HT-29 (cell line): Measurements from ENCODE around the gene MS4A2. TPM values are rescaled to one million over a fixed set of nuclear protein-coding genes. Genes with fewer than 3 reads are reported as not detected.
A peak's percentile ranks its signal among the peaks of the same experiment; 100 is the strongest.
"Not testable (repeated sequence)": the region's sequence is repeated elsewhere in the genome, so short reads cannot be mapped to it uniquely, and the experiment has no call there.

ENCODE experiments used
- DNase-seq: peaks from one replicate; pipeline ENCODE4 v3.0.0-alpha.2; 2015; ENCODE audit warnings: low spot score
- total RNA-seq: library from RNA; depleted of rRNA; stranded (reverse); fragments of >200 nt; shearing (Covaris generic); gene quantifications from 2 replicates; pipeline ENCODE4 v1.2.3, GENCODE V29; 2014

MS4A2 gene
- total RNA-seq, 1 experiment from 2014 or later: not detected

DNA sequence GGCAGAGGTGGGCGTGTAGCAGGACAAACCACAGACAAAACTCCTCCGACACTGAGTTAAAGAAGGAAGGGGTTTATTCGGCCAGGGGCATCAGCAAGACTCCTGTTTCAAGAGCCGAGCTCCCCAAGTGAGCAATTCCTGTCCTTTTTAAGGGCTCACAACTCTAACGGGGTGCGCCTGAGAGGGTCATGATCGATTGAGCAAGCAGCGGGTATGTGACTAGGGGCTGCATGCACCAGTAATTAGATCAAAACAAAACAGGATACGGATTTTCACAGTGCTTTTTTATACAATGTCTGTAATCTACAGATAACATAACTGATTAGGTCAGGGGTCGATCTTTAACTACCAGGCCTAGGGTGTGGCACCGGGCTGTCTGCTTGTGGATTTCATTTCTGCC, 12.9 kb downstream of the MS4A2 start:
- not testable (repeated sequence) for DNase-seq

DNA sequence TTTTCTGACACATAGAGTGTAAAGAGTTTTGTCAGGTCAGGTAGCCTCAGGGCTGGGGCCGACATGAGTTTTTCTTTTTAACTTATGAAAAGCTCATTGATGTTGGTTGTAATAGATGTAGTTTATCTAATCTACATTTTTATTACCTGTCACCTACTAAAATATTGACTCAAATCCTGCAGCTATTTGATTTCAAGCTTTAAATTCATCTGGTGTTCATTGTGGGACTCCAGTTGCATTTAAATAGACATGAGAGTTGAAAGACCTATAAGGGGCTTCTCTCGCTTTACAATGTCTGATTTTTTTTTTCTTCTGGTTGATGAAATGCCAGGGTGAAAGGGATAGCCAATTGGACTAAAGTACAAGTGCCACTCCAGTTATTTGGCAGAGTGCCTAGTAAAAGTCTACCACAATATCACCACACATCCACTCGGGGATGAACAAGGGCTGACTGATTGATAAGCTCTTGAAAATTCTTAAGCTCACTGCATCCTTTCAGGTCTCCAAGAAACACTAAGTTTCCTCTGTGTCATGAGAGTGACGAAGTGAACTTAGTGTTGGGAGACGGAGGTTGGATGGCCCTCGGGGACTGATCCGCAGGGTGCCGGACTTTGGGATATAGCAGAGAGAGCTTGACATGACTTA, 16.1 kb downstream of the MS4A2 start:
- DNase-seq: not testable (repeated sequence)

DNA sequence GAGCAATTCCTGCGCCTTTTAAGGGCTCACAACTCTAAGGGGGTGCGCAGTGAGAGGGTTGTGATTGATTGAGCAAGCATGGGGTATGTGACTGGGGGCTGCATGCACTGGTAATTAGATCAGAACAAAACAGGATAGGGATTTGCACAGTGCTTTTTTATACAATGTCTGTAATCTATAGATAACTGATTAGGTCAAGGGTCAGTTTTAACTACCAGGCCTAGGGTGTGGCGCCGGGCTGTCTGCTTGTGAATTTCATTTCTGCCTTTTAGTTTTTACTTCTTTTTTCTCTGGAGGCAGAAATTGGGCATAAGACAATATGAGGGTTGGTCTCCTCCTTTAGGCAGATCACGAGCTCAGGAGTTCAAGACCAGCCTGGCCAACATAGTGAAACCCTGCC, 20.2 kb downstream of the MS4A2 start:
- DNase-seq: not testable (repeated sequence)

DNA sequence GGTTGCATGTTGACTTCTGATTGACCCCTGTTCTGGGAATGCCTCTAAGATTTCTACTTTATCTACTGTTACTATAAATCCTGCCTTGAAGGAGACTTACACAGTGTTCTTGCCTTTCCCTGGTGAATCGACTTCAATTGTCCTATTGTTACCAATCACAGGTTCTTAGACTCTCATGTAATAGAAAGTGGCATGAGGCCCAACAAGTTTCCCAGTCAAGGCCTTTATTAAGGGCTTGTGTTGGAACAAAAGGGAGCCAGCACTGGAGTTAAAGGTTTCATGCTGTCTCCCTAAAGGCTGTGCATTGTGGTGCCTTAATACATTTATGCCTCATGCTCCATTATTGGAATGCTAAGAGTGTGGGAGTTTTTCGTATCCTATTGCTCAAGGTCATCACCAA, 23.3 kb downstream of the MS4A2 start:
- no peak for DNase-seq

DNA sequence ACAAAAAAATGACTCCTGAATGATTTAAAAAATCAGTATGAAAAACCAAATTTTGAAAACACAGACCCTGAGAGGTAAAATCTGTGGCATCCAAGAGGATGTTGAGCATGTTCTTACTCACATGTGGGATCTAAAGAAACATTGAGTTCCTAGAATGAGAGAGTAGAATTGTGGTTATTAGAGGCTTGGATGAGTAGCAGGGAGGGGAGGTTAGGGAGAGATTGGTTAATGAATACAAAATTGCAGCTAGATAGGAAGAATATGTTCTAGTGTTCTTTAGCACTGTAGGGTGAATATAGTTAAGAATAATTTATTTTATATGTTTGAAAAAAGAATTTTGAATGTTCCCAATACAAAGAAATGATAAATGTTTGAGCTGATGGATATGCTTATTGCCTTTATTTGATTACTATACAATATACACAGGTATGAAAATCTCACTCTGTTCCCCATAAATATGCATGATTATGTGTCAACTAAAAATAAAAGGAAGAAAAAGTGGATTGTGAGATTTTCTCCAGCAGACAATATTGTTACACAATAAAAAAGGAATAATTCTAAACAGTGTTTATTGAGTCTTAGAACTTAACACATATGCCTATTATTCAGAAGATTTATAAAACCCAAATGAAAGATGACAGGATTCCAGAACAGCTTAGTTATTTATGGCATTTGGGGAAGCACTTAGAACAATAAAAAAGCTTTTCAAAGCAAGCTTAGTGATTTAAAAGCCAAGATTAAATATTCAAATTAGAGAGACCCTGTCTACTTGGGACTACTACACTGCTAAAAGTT, 28.7 kb downstream of the MS4A2 start:
- no peak for DNase-seq

DNA sequence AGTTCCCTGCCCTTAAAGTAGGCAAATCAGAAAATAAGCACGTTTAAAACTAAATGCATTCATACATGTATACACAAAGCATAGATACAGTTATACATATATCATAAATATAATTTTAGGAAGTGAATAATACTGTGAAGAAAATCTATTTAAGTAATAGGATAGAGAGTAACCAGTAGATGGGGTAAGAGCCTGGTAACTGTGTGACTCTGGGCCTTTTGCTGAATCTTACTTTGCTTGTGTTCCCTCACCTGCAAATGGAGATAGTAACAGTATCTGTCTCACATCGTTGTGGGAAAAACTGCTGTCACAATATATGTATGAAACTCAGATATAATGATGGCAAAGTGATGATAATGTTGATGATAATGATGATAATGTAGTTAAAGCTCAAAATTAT, 29.9 kb downstream of the MS4A2 start:
- peak; percentile 33 for DNase-seq

DNA sequence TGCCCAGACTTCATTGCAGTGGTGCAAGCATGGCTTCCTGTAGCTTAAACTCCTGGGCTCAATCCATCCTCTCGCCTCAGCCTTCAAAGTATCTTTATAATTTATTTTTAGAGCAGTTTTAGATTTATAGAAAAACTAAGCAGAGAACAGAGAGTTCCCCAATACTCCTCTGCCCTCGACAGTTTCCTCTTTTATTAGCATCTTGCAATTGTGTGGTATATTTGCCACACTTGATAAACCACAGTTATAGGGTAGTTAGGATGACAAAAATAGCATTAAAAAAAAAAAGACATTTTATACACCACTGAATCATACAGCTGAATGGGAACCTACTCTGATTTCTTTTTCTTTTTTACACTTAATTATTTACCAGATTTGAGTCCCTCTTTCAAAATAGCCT, 31.2 kb downstream of the MS4A2 start:
- DNase-seq: no peak

DNA sequence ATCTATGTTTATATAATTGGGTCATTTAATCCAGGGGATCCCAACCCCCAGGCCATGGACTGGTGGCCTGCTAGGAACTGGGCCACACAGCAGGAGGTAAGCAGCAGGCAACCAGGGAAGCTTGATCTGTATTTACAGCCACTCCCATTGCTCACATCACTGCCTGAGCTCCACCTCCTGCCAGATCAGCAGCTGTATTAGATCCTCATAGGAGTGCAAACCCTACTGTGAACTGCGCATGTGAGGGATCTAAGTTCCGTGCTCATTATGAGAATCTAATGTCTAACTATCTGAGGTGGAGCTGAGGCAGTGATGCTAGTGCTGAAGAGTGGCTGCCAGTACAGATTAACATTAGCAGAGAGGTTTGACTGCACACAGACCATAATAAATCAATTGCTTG, 32.8 kb downstream of the MS4A2 start:
- DNase-seq: no peak

DNA sequence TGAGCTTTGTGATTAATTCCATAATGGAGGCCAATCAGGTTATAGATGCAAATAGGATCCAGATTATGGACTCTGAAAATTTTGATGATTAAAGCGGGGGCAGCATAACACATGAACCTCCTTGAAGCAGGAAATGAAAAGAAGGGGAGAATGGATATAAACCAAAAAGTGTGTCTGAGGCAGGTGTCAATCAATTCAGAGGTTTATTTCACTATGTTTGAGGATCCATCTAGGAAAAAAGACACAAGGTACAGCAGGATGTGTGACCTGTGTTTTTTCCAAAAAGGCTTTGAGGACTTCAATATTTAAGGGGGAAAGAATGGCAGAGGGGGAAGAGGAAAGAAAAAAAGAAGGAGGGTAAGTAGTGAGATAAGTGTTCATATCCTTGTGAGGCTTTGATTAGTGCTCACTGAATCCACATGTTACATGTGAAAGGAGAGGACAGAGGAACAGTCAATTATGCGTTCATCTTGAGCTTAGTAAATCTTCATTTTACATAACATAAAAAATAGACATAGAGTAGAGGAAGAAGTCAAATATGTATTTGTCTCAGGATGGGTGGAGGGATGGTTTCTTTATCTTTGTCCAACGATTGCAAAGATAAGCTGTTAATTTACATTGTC, 34.1 kb downstream of the MS4A2 start:
- no peak for DNase-seq

DNA sequence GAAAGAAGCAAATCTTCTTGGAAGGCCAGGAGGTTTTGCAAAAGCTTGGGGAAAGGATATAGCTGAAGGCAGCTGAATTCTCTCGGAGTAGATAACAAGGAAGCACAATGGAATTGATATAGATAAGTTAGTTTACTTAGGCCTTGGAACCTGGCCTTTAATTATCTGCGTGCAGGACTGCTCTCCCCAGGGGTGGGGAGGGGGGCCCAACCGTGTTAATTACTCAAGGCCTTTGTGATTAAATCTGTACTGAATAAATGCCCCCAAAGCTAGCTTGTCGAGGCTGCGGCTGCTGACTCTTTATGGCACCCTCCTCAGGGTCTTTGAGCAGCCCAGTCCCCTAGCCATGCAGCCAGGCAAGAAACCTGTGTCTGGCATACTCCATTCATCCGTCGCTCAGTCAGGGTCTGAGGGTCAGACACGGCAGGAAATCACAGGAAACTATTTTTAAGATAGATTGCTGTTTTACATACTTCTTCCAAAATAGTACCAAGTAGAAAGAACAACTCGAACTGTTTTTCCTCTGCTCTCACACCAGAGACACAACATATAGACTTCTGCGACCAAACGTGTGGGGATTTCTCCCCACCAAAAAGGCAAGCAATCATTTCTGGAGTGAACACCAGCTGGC, 36.5 kb downstream of the MS4A2 start:
- no peak for DNase-seq

DNA sequence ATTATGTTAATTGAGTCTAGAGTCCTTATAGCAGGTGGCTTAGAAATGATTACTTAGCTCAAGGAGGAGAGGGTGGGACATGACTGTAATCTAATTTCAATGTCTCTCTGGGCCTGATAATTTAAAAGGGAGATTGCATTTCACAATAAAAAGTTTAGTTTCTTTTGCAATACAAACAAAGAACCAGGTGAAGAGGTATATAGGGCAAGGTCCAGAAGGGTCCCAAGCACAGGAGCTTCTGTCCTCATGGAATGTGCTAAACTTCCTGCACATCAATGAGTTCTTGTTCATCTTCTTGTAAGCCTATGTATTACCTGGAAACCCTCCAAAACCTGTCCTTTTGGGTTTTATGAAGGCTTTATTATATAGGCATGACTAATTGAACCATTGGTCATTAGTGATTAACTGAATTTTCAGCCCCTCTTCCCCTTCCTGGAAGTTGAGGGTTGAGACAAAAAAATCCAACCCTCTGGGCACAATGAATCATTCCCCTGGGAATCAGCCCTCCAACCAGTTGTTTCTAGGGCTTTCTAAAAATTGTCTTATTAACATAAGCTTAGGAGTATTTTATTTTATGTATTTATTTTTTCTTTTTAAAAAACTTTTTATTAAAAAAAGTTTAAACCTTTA, 37.6 kb downstream of the MS4A2 start:
- DNase-seq: peak; percentile 50

DNA sequence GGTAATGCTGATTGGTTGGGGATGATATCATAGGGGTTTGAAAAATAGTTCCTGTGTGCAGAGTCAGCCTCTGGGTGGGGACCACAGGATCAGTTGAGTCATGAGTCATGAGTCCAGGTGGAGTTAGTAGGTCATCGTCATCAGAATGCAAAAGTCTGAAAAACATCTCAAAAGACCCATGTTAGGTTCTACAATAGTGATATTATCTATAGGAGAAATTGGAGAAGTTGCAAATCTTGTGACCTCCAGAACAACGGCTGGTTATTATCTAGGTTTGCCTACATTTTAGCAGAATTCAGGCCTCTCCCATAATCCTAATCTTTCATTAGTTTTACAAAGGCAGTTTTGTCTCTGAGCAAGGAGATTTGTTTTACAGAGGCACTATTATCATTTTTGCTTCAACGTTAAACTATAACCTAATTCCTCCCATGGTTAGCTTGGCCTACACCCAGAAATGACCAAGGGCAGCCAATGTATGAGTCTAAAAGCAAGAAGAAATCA, 38.9 kb downstream of the MS4A2 start:
- DNase-seq: peak; percentile 34

DNA sequence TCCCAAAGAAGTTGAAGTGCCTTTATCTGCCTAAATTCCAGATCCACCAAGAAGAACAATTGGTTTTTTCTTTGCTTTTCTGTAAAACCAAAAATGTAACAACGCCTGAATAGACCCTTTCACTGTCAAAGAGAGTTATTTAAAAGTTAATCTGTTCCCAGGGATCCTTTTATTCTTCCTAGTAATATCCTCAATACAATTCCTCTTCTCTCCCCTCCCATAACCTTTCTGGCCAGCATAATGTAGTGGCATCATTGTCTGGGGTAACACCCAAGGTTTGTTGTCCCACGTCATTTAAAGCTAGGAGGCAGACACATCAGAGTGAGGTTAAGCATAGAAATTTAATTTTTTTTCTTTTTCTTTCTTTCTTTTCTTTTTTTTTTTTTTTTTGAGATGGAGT, 39.9 kb downstream of the MS4A2 start:
- no peak for DNase-seq

DNA sequence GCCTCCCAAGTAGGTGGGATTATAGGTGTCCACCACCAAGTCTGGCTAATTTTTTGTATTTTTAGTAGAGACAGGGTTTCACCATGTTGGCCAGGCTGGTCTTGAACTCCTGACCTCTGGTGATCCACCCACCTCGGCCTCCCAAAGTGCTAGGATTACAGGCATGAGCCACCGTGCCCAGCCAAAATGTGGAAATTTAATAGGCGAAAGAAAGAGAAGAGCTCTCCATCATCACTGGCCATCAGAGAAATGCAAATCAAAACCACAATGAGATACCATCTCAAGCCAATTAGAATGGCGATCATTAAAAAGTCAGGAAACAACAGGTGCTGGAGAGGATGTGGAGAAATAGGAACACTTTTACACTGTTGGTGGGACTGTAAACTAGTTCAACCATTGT, 40.4 kb downstream of the MS4A2 start:
- not testable (repeated sequence) for DNase-seq

DNA sequence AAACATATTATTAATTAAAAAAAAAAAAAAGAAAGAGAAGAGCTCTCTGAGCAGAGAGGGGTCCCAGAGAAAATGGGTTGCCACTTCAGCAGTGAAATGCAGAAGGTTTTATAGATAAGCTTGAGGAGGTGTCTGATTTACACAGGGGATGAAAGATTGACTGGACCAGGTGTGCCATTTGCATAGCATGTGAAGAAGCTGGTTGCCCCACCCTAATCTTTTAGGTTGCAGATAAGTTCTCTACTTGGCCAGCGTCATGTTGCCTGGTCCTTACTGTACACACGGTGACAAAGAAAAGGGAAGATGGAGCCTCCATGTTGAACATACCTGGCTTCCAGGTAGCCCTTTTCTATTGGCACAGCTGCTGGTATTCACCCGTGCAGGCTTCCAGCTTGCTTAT, 41.4 kb downstream of the MS4A2 start:
- no peak for DNase-seq

DNA sequence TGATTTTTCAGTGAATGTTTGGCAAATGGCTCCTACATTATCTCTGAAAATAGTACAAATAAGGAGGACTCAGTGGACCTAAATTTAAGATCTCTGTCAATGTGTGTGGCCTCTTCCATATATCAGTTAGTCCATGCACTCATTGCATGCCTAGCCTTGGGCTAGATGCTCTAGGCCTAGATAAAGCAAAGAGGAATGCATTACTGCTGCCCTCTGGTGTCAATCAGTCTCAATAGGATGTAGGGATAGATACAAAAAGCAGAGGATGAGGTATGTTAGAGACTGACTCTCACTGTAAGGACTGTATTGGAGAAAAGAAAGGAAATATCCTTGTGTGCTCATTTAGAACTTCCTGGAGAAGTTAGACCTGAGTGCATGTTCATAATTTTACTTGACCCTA, 42.0 kb downstream of the MS4A2 start:
- peak; percentile 84 for DNase-seq

DNA sequence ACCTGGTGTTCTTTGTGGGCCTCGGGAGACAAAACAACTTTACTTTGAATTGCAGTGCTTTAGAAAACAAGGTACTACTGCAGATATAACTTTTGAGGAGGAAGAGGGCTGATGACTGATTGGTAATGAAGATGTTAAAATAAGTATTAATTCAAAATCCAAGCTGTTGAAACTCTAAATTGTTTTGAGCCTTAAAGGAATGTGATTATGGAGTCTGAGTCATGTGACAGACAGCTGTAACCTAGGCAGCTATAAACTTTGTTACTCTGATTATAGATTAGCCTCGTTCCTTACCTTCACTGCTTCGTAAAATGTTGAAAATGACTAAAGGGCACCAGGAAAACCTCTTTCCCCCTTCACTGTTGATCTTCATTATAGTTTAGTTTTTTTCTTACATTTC, 43.4 kb downstream of the MS4A2 start:
- no peak for DNase-seq

DNA sequence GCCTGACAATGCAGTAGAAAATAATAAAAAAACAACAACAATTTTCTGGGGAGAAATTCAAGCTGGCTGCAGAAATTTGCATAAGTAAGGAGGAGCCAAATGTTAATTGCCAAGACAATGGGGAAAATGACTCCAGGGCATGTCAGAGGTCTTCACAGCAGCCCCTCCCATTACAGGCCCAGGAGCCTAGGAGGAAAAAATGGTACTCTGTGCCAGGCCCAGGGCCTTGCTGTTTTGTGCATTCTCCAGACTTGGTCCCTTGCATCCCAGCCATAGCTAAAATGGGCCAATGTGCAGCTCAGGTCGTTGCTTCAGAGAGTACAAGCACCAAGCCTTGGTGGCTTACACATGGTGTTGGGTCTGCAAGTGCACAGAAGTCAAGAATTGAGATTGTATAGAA, 45.5 kb downstream of the MS4A2 start:
- no peak for DNase-seq

DNA sequence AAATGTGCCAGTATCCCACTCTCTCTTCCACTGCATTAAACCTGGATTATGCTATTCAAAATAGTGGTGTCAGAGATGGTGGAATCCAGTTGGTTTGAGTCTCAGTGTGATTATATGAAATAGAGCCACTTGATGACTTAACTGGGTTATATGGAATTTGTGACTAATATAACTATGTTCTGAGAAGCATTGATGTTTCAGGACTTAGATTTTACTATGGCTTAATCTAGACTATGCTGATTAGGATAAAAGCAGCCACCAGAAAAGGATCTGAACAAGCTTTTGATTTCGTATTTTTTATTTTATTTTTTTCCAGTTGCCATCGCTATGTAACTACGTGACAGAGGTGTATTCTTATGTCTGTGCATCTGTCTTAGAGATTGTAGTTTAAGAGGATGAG, 55.3 kb downstream of the MS4A2 start:
- no peak for DNase-seq

DNA sequence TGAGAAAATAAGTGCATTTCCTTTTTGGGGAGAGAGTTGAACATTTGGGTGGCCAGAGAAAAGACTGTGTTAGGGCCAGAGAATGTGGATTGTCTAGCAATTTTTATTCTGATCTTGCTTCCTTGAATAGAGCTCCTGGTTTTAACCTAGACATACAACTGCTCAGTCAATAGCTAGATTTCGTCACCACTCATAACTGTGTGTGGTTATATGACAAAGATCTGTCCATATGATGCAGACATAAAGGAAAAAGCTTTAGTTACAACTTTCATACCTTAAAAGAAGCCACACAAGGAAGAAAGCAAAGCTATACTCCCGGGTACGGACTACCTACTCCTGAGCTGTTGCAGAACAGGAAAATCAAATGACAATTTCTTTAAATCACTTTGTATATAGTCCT, 57.2 kb downstream of the MS4A2 start:
- no peak for DNase-seq
